H9 (cell line): ENCODE measurements around the gene INSYN1. TPM values are rescaled to one million over a fixed set of nuclear protein-coding genes. Genes with fewer than 3 reads are reported as not detected.

ENCODE experiments used
- DNase-seq: peaks from one replicate; pipeline ENCODE4 v3.0.0-alpha.2; 2017
- H2AFZ ChIP-seq: one replicate; pipeline ENCODE4 v1.6.1; 2013; ENCODE audit warnings: mild to moderate bottlenecking, low read length, control low read depth, moderate library complexity
- H2AK5ac ChIP-seq: 2 replicates; pipeline ENCODE4 v1.6.1; 2013; ENCODE audit warnings: low read length, control low read depth, mixed read lengths; ENCODE audit not compliant: insufficient read length
- H2BK120ac ChIP-seq: one replicate; pipeline ENCODE4 v1.6.1; 2013; ENCODE audit warnings: low read depth, mild to moderate bottlenecking, low read length, control low read depth, inconsistent platforms; ENCODE audit not compliant: poor library complexity, severe bottlenecking
- H2BK12ac ChIP-seq: 2 replicates; pipeline ENCODE4 v1.6.1; 2013; ENCODE audit warnings: low read length, control low read depth, mixed read lengths, low read depth; ENCODE audit not compliant: insufficient read length
- H2BK15ac ChIP-seq: 2 replicates; pipeline ENCODE4 v1.6.1; 2013; ENCODE audit warnings: low read depth, low read length, control low read depth
- H2BK20ac ChIP-seq: one replicate; pipeline ENCODE4 v1.6.1; 2013; ENCODE audit warnings: low read depth, mild to moderate bottlenecking, low read length, control low read depth, inconsistent platforms; ENCODE audit not compliant: poor library complexity, severe bottlenecking
- H2BK5ac ChIP-seq: 2 replicates; pipeline ENCODE4 v1.6.1; 2013; ENCODE audit warnings: low read length, control low read depth, mixed read lengths; ENCODE audit not compliant: insufficient read length
- H3K14ac ChIP-seq: 2 replicates; pipeline ENCODE4 v1.6.1; 2013; ENCODE audit warnings: low read length, control low read depth; ENCODE audit not compliant: insufficient read depth
- H3K18ac ChIP-seq: 2 replicates; pipeline ENCODE4 v1.6.1; 2013; ENCODE audit warnings: low read depth, mild to moderate bottlenecking, mixed read lengths, low read length, control low read depth; ENCODE audit not compliant: insufficient read length
- H3K23ac ChIP-seq: 2 replicates; pipeline ENCODE4 v1.6.1; 2013; ENCODE audit warnings: low read length, control low read depth, mixed read lengths, low read depth; ENCODE audit not compliant: insufficient read length
- H3K23me2 ChIP-seq: 2 replicates; pipeline ENCODE4 v1.6.1; 2013; ENCODE audit warnings: low read depth, mild to moderate bottlenecking, mixed read lengths, low read length, control low read depth; ENCODE audit not compliant: insufficient read length, poor library complexity, severe bottlenecking
- H3K27ac ChIP-seq: 2 replicates; pipeline ENCODE4 v1.5.1; 2013; ENCODE audit warnings: low read length, control low read depth, mixed read lengths, low read depth; ENCODE audit not compliant: insufficient read length
- H3K27me3 ChIP-seq: 2 replicates; pipeline ENCODE4 v1.6.1; 2013; ENCODE audit warnings: low read length, control low read depth, inconsistent platforms; ENCODE audit not compliant: insufficient read depth
- H3K4ac ChIP-seq: 2 replicates; pipeline ENCODE4 v1.6.1; 2013; ENCODE audit warnings: low read depth, mild to moderate bottlenecking, control low read depth, inconsistent platforms, low read length, moderate library complexity
- H3K4me1 ChIP-seq: 2 replicates; pipeline ENCODE4 v1.6.1; 2013; ENCODE audit warnings: low read length, control low read depth, inconsistent platforms; ENCODE audit not compliant: insufficient read depth
- H3K4me2 ChIP-seq: 2 replicates; pipeline ENCODE4 v1.6.1; 2013; ENCODE audit warnings: low read length, control low read depth, mixed read lengths; ENCODE audit not compliant: insufficient read length, insufficient read depth
- H3K56ac ChIP-seq: 2 replicates; pipeline ENCODE4 v1.6.1; 2013; ENCODE audit warnings: low read depth, mild to moderate bottlenecking, mixed read lengths, low read length, control low read depth; ENCODE audit not compliant: insufficient read length
- H3K79me1 ChIP-seq: 2 replicates; pipeline ENCODE4 v1.6.1; 2013; ENCODE audit warnings: low read depth, mild to moderate bottlenecking, moderate library complexity, low read length, control low read depth, inconsistent platforms; ENCODE audit not compliant: insufficient read depth, poor library complexity, severe bottlenecking
- H3K79me2 ChIP-seq: 2 replicates; pipeline ENCODE4 v1.6.1; 2013; ENCODE audit warnings: low read length, control low read depth, inconsistent platforms; ENCODE audit not compliant: insufficient read depth
- H3K9ac ChIP-seq: 2 replicates; pipeline ENCODE4 v1.6.1; 2013; ENCODE audit warnings: low read length, control low read depth, mixed read lengths; ENCODE audit not compliant: insufficient read length; ENCODE audit errors: extremely low read depth
- H3K9me3 ChIP-seq: one replicate; pipeline ENCODE4 v1.6.1; 2013; ENCODE audit warnings: low read depth, low read length, inconsistent platforms; ENCODE audit not compliant: control insufficient read depth
- H3T11ph ChIP-seq: one replicate; pipeline ENCODE4 v1.6.1; 2013; ENCODE audit warnings: mild to moderate bottlenecking, low read length, control low read depth, inconsistent platforms
- H4K20me1 ChIP-seq: one replicate; pipeline ENCODE4 v1.6.1; 2013; ENCODE audit not compliant: control insufficient read depth, insufficient read length, insufficient read depth
- H4K5ac ChIP-seq: 2 replicates; pipeline ENCODE4 v1.6.1; 2013; ENCODE audit warnings: low read depth, mild to moderate bottlenecking, mixed read lengths, low read length, control low read depth; ENCODE audit not compliant: insufficient read length
- H4K8ac ChIP-seq: replicated peaks from 2 replicates; pipeline ENCODE4 v1.6.1; 2013; ENCODE audit warnings: low read length, control low read depth, mixed read lengths, low read depth; ENCODE audit not compliant: insufficient read length
- H4K91ac ChIP-seq: 2 replicates; pipeline ENCODE4 v1.6.1; 2013; ENCODE audit warnings: low read depth, mild to moderate bottlenecking, moderate library complexity, mixed read lengths, low read length, control low read depth; ENCODE audit not compliant: insufficient read length
- H3K27ac Mint-ChIP-seq, 3 experiments: 2 replicates in 2 of 3; 3 replicates in 1 of 3; pipeline ENCODE4 v1.8.0; 2020 to 2021; ENCODE audit warnings: mixed read lengths in 3 of 3, mild to moderate bottlenecking in 1 of 3, moderate library complexity in 1 of 3
- H3K27me3 Mint-ChIP-seq: 2 replicates; pipeline ENCODE4 v1.8.0; 2021; ENCODE audit warnings: low read depth, mild to moderate bottlenecking, moderate library complexity, mixed read lengths
- H3K36me3 Mint-ChIP-seq, 3 experiments: 2 replicates in 2 of 3; 3 replicates in 1 of 3; pipeline ENCODE4 v1.8.0; 2020 to 2021; ENCODE audit warnings: low read depth in 3 of 3, mixed read lengths in 3 of 3; ENCODE audit not compliant: insufficient read depth in 1 of 3
- H3K4me1 Mint-ChIP-seq, 2 experiments: 2 replicates each; pipeline ENCODE4 v1.8.0; 2020; ENCODE audit warnings: mixed read lengths in 2 of 2
- H3K4me3 Mint-ChIP-seq, 2 experiments: 2 replicates in 1 of 2; 3 replicates in 1 of 2; pipeline ENCODE4 v1.8.0; 2020 to 2021; ENCODE audit warnings: mild to moderate bottlenecking in 2 of 2, mixed read lengths in 2 of 2, moderate library complexity in 1 of 2
- H3K9me3 Mint-ChIP-seq, 2 experiments: 2 replicates in 1 of 2; 3 replicates in 1 of 2; pipeline ENCODE4 v1.8.0; 2020; ENCODE audit warnings: mild to moderate bottlenecking in 2 of 2, mixed read lengths in 2 of 2, moderate library complexity in 1 of 2
- CTCF ChIP-seq: fragments of 200-600 bp; sonication (generic); conservative IDR thresholded peaks from 3 replicates; pipeline ENCODE4 v1.8.0; 2021; ENCODE audit warnings: antibody characterized with exemption, mild to moderate bottlenecking
- WGBS: extraction: QIAGEN DNeasy Blood & Tissue Kit; methylation state at CpG from one replicate; pipeline ENCODE4 v1.1.7; 2013; ENCODE audit warnings: missing lambda C conversion rate, low lambda C conversion rate, mixed read lengths; ENCODE audit not compliant: insufficient read length; ENCODE audit errors: extremely low coverage; 5-methylcytosine and 5-hydroxymethylcytosine counted together
- total RNA-seq: library from RNA; stranded (reverse); gene quantifications from 2 replicates; pipeline ENCODE4 v1.2.1, GENCODE V29; 2021

Gene INSYN1
- total RNA-seq, 1 experiment from 2014 or later = 1.9 TPM

- no peaks in the 10 kb centered on the region for H3K9me3 Mint-ChIP-seq
These were observed 41.6 kb downstream of the INSYN1 start for GRCh38 chr15:73711526-73711925.

More at GRCh38 chr15:73711526-73711925, 41.6 kb downstream of the INSYN1 start:
- Histone ChIP-seq H3K4me2 (no peak overlapping the region), H3K4ac (no peak overlapping the region), H3K14ac (no peak overlapping the region), H2BK5ac (no peak overlapping the region), H3K23ac (no peak overlapping the region), H2BK120ac (no peak overlapping the region), H3K56ac (no peak overlapping the region), H4K91ac (no peak overlapping the region), H3K27ac (no peak overlapping the region), H3K9me3 (no peaks in the 10 kb centered on the region), H2BK20ac (no peak overlapping the region), H4K5ac (no peak overlapping the region), H2AK5ac (no peak overlapping the region), H3K18ac (no peak overlapping the region), H3K9ac (no peak overlapping the region), H2AFZ (no peak overlapping the region), H3K4me1 (no peaks in the 10 kb centered on the region), H4K8ac (no peak overlapping the region), H3K27me3 (no peaks in the 10 kb centered on the region), H3K79me2 (no peaks in the 10 kb centered on the region), H2BK15ac (no peak overlapping the region), H2BK12ac (no peak overlapping the region), H3K23me2 (no peaks in the 10 kb centered on the region), H3T11ph (no peak overlapping the region), H4K20me1 (no peaks in the 10 kb centered on the region), H3K79me1 (no peaks in the 10 kb centered on the region)
- peaks cover 25 to 65% (median 49%) of the 10 kb centered on the region in 3 experiments; a peak in 6 of 7 replicates for H3K36me3 Mint-ChIP-seq
- no peak for TF ChIP-seq CTCF
- no peak overlapping the region for H3K4me3 Mint-ChIP-seq
- no peaks in the 10 kb centered on the region for H3K4me1 Mint-ChIP-seq
- no CpG with 5 or more reads among the region's 4 CpGs for WGBS
- no peaks in the 10 kb centered on the region for H3K27me3 Mint-ChIP-seq
- H3K27ac Mint-ChIP-seq = no peak overlapping the region
- DNase-seq = no peak
